Erythroblast (primary cell): Measurements from ENCODE around the gene PHRF1.

ENCODE experiments used
- GATA1 ChIP-seq: IDR thresholded peaks from 2 replicates; pipeline ENCODE4 v1.6.1; 2011; ENCODE audit warnings: low read depth, mild to moderate bottlenecking, control low read depth, low read length, moderate library complexity
- POLR2A ChIP-seq: IDR thresholded peaks from 2 replicates; pipeline ENCODE4 v1.6.1; 2011; ENCODE audit warnings: mild to moderate bottlenecking, low read length

DNA sequence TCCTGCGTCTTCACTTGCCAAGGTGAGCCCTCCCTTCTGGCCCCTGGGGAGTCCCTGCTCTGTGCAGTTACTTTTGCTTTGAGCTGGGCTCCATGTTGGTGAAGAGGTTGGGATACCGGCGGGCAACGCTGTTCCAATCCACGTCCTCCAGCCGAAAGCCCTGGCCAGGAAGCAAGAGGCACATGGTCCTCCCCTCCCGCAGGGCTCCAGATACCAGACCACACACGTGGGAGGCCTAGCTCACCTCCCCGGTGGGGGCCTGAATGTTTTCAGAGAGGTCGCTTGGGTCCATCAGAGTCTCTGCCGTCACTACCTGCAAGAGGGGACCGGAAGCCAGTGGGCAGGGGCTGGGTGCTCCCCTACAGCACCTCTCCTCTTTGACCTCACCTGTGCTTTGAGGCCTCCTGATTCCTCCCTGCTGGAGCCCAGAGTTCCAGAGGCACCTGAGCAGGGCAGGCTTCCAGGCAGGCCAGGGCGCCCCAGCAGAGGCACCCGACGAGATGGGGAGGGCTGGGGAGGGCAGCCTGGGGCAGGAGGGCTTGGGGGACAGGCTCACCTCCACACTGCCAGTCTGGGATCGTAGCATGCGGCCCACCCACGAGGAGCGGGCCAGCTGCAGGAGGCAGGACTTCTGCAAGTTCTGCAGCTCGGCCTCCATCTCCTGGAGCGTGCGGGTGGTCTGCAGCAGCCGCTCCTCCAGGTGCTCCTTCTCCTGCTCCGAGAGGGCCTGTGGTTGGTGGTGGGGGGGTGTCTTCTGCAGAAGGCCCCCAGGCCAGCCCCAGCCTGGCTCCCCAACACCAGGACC lies 18.7 kb upstream of the PHRF1 start:
- no peak for TF ChIP-seq POLR2A
- no peak for TF ChIP-seq GATA1
